Retina (tissue), 1 donor: ENCODE results near the gene MADCAM1.
"Not testable (repeated sequence)": the region's sequence is repeated elsewhere in the genome, so short reads cannot be mapped to it uniquely, and the experiment has no call there.

Source experiments
- DNase-seq: peaks from one replicate; pipeline ENCODE4 v3.0.0-alpha.2; 2016

The MADCAM1 gene

DNA sequence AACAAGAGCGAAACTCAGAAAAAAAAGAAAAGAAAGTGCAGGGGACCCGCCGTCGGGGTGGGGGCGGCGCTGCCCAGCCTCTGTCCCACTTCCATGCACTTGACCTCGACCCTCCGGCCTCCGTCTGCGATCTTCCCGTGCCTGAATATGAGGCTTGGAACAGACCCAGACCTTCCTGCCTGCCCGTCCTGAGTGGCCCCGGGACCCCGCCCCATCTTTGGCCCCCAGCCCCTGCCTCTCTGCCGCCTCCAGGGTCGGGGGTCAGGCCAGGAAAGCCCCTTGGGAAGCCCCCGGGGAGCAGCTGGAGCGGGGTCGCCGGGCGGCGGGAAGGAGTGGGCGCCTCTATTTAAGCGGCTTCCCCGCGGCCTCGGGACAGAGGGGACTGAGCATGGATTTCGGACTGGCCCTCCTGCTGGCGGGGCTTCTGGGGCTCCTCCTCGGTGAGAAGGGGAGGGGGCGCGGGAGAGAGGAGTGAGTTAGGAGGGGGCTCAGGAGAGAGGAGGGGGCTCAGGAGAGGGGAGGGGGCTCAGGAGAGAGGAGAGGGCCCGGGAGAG is at the start of gene MADCAM1:
MADCAM1 (plus strand) TSS at position 375 of the 554 bp plus-strand sequence; CDS start at position 389, 14 bp downstream.
- DNase-seq: no peak

DNA sequence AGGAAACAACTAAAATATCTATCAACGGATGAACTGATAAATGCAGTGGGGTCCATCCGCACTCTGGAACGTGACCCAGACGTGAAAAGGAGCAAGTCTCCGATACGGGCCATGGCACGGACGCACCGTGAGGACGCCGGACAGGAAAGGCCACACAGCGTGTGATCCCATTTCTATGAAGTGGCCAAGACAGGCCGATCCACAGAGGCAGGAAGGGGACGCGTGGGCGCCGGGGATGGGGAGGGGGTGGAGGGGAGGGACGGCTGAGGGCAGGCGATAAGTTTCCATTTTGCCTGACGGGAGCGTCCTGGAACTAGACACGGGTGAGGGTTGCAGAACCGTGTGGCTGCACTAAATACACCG is 49.2 kb upstream of the MADCAM1 start:
- no peak for DNase-seq

DNA sequence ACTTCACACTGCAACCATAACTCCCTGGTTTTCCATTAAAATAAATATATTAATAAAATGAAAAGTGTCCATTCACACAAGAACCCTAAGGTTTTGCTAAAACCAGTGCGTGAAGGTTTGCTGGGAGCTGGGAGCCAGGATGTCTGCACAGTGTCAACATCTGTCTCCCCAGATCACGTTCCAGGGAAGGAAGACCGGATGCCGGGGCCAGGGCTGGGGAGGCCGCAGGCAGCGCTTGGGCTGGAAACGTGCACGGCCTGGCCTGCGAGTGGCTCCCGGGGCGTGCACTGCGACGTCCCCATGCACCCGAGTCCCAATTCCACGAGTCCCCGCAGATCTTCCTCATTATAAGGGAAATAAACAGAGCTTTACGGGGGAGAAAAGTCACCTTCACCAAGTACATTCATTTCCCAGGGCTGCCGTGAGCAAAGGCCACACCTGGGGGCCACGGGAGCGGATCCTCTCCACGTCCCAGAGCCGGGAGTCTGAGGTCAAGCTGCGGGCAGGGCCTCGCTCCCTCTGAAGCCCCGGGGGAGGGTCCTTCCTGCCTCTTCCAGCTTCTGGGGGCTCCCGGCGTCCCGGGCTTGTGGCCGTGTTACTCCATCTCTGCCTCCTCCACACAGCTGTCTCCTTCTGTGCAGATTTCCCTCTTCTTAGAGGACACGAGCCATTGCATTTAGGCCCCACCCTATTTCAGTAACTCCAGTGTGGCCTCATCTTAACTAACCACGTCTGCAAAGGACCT is 48.3 kb upstream of the MADCAM1 start:
- DNase-seq: no peak

DNA sequence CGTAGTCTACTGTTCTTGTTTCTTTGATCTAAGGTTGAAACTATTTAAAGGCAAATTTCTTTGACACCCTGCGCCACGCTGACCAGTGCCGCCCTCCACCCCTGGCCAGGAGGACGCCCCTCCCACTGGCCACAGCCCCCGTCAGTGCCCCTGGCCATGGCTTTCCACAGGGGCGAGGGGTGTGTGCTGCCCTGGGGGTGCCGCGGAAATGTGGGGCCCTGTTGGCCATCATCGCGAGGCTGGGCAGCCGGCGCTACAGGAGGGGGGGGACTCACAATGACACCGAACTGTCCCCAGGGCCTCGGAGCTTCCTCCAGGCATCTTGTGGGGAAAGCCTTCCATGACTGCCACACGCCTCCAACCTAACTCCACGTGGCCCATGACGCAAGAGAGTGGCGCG is 46.4 kb upstream of the MADCAM1 start:
- DNase-seq: no peak

DNA sequence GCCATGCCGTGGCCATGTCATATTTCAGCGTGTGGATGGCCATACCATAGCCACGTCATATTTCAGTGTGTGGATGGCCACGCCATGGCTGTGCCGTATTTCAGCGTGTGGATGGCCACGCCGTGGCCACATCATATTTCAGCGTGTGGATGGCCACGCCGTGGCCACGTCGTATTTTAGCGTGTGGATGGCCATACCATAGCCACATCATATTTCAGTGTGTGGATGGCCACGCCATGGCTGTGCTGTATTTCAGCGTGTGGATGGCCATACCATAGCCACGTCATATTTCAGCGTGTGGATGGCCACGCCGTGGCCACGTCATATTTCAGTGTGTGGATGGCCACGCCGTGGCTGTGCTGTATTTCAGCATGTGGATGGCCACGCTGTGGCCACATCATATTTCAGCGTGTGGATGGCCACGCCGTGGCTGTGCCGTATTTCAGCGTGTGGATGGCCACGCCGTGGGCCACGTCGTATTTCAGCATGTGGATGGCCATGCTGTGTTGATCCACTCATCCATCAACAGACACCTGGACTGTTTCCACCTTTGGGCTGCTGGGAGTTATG is 45.3 kb upstream of the MADCAM1 start:
- DNase-seq: not testable (repeated sequence)

DNA sequence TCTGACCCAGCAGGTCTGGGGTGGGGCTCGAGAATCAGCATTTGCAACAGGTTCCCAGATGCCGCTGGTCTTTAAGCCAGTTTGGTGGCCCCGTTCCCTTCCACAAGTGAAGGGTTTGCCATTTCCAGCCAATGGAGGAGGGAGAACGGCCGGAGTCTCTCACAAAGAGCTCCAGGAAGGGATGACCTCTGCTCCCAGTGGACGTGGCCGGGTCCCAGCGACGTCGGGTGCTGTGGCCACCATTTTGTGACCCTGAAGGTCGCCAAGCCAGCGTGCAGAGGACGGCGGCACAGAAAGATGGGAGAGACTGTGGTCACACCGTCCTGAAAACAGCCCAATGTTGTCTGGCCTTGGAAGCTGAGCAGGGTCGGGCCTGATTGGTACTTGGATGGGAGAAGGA is 43.5 kb upstream of the MADCAM1 start:
- no peak for DNase-seq

DNA sequence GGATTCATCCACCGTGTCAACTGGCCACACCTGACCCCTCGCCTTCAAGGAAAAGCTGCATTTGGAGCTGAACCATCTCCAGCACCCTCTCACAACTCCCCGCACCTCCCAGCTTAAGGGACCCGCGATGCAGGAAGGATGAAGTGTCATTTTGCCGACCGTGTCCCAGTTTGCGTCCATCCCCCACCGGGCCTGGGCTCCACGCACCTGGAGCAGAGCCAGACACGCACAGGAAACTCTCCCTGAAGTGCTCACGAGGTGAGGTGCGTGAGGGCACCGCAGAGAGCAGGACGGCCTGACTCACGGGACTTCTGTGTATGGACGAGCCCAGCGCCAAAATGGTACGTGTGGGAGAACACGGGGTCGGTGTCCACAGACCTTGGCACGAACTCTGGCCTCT is 42.7 kb upstream of the MADCAM1 start:
- DNase-seq: no peak

DNA sequence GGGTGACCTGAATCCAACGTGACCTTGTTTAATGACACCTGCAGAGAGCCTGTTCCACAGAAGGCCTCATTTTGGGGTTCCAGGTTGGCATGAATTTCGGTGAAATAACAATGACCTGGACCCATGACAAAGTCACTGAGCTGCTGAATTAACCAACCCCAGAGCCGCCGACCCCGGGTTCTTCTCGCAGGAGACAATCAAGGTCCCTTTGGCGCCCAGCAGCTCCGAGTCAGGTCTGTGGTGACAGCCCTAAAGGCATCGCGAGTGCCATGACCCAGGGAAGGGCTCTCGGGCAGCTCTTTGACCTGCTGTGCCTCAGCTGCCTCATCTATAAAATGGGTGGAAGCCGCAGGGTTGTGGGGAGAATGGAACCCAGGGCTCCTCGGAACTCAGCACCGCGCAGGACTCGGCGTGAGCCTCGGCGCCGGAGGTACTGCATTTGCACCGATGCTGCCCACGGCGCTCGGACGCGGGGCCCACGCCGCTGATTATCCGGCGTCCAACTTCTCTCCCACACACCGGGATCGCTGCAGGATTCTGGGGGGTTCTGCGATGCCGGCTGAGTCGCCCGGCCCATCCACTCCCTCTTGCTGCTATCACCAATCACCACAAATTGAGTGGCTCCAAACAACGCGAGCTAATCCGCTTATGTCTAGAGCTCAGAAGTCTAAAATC is 41.1 kb upstream of the MADCAM1 start:
- DNase-seq: no peak

DNA sequence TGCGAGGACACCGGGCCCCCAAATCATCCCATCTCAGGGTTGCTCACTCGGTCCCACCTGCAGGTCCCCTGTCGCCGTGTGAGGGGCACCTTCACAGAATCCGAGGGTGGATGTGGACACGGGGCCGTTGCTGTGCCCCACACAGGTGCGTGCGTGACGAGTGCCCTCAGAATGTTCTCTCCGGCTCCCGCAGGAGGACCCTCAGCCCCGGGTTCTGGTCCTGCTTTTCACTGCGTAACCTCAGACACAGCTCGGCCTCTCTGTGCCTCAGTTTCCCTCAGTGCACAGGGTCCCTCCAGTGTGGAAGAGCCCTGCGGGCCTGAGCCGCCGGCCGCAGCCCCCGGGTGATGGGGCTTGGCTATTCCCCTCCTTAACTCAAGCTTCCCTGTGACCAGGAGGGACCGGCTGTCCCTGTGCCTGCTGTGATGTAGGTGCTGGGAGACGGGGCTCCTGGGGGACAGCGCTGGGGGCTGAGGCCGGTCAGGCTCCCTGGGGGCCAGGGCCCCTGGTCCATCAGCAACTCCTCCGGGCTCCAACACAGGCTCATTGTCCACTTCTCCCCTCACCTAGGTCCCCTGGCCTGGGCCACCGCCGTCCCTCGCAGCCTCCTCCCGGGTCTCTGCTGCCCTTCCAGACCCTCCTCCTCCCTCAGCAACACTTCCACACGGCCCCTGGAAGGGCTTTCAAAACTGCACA is 40.3 kb upstream of the MADCAM1 start:
- no peak for DNase-seq

DNA sequence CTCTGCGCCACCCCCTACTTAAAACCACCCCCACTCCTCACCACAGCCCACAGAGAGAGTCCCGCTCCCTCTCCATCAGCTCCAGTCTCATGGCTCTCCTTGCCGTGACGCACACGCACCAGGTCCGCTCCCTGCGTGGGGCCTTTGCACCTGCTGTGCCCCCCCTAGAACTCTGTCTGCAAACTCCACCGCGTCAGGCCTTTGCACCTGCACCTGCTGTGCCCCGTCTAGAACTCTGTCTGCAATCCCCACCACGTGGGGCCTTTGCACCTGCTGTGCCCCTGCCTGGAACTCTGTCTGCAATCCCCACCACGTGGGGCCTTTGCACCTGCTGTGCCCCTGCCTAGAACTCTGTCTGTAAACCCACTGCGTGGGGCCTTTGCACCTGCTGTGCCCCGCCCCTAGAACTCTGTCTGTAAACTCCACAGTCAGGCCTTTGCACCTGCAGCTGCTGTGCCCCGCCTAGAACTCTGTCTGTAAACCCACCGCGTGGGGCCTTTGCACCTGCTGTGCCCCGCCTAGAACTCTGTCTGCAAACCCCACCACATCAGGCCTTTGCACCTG is 39.7 kb upstream of the MADCAM1 start:
- DNase-seq: no peak

DNA sequence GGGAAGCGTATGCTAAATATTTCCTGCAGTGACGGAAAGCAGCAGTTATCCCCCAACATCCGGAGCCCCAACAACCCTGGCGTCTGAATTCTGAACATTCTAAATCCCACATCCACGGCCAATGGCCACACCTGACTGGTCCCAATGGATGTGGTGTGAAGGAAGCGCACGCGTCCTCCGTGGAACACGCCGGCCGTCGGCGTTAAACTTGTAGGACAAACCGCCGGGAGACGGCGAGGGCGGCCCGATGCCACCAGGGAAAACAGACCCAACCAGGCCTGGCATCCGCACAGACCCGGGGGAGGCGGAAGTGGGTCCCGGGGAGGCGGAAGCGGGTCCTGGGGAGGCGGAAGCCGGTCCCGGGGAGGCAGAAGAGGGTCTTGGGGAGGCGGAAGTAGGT is 38.6 kb upstream of the MADCAM1 start:
- no peak for DNase-seq

DNA sequence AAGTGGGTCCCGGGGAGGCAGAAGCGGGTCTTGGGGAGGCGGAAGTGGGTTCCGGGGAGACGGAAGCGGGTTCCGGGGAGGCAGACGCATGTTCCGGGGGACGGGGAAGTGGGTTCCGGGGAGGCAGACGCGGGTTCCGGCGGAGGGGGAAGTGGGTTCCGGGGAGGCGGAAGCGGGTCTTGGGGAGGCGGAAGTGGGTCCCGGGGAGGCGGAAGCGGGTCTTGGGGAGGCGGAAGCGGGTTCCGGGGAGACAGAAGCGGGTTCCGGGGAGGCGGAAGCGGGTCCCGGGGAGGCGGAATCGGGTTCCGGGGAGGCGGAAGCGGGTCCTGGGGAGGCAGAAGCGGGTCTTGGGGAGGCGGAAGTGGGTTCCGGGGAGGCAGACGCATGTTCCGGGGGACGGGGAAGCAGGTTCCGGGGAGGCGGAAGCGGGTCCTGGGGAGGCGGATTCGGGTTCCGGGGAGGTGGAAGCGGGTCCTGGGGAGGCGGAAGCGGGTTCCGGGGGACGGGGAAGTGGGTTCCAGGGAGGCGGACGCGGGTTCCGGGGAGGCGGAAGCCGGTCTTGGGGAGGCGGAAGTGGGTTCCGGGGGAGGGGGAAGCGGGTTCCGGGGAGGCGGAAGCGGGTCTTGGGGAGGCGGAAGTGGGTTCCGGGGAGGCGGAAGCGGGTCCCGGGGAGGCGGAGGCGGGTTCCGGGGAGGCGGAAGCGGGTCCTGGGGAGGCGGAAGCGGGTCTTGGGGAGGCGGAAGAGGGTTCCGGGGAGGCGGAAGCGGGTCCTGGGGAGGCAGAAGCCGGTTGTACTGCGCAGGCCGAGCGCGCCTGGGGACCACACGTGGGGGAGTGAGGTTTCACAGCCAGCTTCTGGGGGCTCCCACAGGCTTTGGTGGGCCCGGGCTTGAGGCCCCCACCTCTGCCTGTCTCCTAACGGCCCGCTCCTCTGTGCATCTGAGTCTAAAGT is 37.9 kb upstream of the MADCAM1 start:
- DNase-seq: no peak

DNA sequence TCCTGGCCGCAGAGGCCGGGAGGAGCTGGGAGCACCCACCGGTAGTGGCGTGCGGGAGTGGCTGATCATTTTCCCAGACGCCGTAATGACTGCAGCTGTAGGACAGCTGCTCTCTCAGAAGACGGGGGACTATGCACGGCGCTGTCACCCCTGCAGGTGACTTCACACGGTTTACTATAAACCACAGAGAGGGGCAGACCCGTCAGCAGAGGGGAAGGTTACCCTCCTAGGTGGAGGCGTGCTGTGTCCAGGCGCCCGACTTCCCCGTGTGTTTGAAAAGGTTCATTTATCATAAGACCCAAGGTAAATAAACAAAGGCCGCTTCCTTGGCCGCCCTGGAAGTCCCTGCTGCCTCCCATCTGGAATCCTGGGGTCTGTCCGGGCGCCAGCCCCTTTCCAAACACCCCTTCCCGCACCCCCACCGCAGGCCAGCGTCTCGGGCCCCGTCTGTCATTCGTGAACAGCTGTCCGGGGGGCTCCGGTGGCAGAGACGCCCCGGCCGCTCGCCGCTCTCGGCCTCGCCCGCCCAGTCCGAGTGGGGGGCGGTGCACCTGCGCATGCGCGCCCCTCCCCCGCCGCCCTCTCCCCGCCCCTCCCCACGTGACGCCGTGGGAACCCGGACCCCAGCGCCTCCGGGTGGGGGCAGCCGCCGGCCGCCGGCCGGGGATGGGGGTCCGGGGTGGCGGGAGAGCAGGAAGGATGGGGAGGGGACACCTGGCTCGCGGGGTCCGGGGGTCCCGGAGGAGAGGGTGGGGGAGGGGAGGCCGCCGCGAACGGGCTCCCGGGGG is 36.4 kb upstream of the MADCAM1 start:
- DNase-seq: peak; percentile 89

DNA sequence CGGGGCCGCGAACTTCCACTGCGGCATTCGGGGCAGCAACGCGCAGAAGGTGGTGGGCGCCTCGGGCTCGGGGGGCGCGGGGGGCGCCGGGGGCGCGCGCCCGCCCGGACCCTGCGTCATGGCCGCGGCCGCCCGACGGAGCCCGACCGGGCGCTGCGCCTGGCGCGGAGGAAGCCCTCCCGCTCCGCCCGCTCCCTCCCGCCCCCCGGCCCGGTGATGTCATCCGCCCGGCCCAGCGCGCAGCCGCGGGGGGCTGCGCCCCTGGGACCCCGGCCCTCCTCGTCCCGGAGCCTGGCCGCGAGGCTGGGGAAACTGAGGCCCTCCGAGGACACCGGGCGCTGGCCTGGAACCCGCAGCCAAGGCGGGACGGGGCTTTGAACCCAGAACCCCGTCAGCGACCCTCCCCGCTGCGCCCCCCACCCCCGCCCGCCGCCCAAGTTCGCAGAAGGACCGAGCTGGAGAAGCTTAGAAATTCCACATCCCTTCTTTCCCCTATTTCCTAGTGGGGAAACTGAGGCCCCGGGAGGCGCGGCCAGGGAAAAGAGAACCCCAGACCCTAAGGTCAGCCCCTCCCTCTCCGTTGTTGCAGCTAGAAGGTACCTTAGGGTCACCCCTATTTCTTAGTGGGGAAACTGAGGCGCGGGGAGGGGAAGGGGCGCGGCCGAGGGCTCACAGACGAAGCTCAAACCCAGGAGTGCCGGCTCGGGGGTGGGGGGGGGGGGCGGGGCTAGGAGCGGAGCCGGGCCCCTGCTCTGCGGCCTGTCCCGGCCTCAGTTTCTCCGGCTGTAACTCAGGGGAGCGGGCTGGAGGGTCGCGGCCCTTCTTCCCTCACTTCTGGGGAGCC is 35.2 kb upstream of the MADCAM1 start, which contains the start of gene SHC2:
SHC2 (minus strand) TSS at position 157 of the 844 bp plus-strand sequence; CDS start at position 120, 37 bp downstream.
- DNase-seq: no peak

DNA sequence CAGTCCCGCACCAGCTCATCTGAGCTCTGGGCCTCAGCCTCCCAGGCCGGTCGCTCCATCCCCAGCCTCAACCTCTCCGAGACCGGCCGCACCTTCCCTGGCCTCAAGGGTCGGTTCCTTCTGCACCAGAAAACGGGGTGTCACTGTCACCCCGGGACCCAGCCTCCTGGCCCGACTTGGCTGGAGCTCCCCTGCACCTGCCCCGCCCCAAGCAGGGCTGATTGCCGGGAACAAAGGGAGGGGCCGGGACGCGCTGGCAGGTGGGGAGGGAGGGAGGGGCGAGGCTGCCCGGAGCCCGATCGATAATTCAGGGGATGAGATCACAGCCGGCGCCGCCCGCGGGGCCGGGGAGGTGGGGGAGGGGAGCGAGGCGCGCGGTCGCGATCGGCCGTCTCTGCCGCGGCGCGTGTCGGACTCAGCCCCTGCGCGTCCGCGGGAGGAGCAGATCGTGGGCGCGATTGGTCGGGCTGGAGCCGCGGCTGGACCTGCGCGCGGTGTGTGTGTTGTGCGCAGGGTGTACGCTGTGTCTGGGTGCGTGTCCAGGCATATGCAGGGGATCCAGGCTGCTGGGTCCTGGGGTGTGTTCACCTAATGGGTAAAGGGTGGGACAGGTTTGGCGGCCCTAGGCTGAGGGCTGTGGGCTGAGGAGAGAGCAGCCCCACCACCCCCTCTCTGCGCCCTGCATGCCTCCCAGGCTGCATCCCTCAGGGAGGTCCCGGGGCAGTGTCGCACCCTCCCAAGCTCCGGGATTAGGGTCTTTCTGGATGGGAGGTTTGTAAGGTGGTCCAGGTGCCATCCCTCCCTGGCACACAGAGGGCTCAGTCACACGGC is 34.4 kb upstream of the MADCAM1 start:
- DNase-seq: peak; percentile 79

DNA sequence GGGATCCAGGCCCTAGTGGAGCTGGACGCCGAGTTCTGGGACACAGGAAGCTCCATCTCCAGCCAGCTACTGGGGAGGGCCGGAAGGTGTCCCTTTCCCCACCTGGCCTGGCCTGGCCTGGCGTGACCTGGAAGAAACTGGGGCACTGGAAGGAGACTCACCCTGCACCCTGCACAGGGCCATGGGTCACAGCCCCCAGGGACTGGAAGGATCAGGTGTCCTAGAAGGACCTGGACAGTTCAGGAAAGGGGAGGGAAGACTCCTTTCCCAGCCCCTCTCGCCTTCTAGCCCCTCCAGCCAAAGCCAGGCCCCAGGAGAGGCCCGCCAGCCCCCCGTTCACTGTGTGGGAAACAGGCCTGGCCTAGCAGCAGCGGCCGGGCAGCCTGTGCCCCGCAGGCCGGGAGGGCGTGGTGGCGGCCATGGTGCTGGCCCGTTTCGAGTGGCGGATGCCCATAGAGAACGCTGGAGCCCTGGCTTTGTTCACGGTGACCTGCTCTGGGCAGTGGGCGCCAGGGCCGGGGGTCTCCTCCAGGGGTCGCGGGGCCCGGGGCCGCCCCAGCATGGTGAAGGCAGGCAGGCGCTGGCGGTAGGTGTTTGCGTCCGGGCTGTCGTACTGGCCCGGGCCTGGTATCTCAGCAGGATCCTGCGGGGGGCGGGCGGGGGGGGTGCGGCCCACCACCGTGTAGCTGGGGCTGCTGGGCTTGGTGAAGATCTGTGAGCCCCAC is 32.6 kb upstream of the MADCAM1 start:
- DNase-seq: no peak

DNA sequence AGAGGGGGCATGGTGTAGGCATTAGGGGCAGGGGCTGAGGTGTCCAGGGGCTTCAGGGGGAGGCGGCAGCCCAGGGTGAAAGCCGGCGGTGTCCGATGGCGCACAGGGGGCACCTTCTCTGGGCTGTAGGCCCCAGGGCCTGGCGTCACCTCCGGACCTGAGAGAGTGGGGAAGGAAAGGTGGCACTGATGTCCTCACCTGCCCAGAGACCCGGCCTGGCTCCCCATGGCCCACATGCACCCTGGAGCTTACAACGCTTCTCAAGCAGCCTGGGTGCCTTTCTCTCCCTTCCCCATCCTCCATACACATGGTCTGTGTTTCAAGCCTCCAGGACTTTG is 32.1 kb upstream of the MADCAM1 start:
- DNase-seq: no peak
